GM23248 (cell line): Measurements from ENCODE around the gene STXBP6. TPM values are rescaled to one million over a fixed set of nuclear protein-coding genes. Genes with fewer than 3 reads are reported as not detected.

Experiments
- DNase-seq: peaks from one replicate; pipeline ENCODE4 v3.0.0-alpha.2; 2015
- H2AFZ ChIP-seq: fragments of 200-600 bp; sonication (generic); 2 replicates; pipeline ENCODE4 v1.6.1; 2016; ENCODE audit warnings: antibody characterized with exemption
- H3F3A ChIP-seq: fragments of 200-600 bp; sonication (generic); 2 replicates; pipeline ENCODE4 v1.6.1; 2016; ENCODE audit warnings: mild to moderate bottlenecking, antibody characterized with exemption, mixed run types; ENCODE audit not compliant: insufficient read depth
- H3K27ac ChIP-seq: fragments of 200-600 bp; sonication (generic); 2 replicates; pipeline ENCODE4 v1.5.1; 2016; ENCODE audit warnings: mild to moderate bottlenecking
- H3K27me3 ChIP-seq: fragments of 200-600 bp; sonication (generic); replicated peaks from 2 replicates; pipeline ENCODE4 v1.6.1; 2016; ENCODE audit warnings: mild to moderate bottlenecking; ENCODE audit not compliant: insufficient read depth
- H3K36me3 ChIP-seq: fragments of 200-600 bp; sonication (generic); 2 replicates; pipeline ENCODE4 v1.6.1; 2016; ENCODE audit warnings: low read depth, mild to moderate bottlenecking
- H3K4me1 ChIP-seq: fragments of 200-600 bp; sonication (generic); 2 replicates; pipeline ENCODE4 v1.6.1; 2016; ENCODE audit warnings: mild to moderate bottlenecking; ENCODE audit not compliant: insufficient read depth
- H3K4me2 ChIP-seq: fragments of 200-600 bp; sonication (generic); one replicate; pipeline ENCODE4 v1.6.1; 2016; ENCODE audit warnings: mild to moderate bottlenecking; ENCODE audit not compliant: unreplicated experiment
- H3K4me3 ChIP-seq: fragments of 200-600 bp; sonication (generic); 2 replicates; pipeline ENCODE4 v1.5.1; 2016; ENCODE audit warnings: mild to moderate bottlenecking
- H3K79me2 ChIP-seq: fragments of 200-600 bp; sonication (generic); 2 replicates; pipeline ENCODE4 v1.6.1; 2016; ENCODE audit warnings: mild to moderate bottlenecking; ENCODE audit not compliant: insufficient read depth
- H3K9ac ChIP-seq: fragments of 200-600 bp; sonication (generic); 2 replicates; pipeline ENCODE4 v1.6.1; 2016; ENCODE audit warnings: mild to moderate bottlenecking
- H3K9me2 ChIP-seq: fragments of 200-600 bp; sonication (generic); 2 replicates; pipeline ENCODE4 v1.6.1; 2016; ENCODE audit warnings: mixed run types, mild to moderate bottlenecking, moderate library complexity; ENCODE audit not compliant: insufficient read depth
- H3K9me3 ChIP-seq: fragments of 200-600 bp; sonication (generic); one replicate; pipeline ENCODE4 v1.6.1; 2017; ENCODE audit warnings: low read depth
- H4K20me1 ChIP-seq: fragments of 200-600 bp; sonication (generic); 2 replicates; pipeline ENCODE4 v1.6.0; 2016; ENCODE audit not compliant: insufficient read depth
- EZH2 ChIP-seq: fragments of 200-600 bp; sonication (generic); IDR thresholded peaks from 2 replicates; pipeline ENCODE4 v1.6.1; 2018; ENCODE audit warnings: antibody characterized with exemption, mild to moderate bottlenecking; ENCODE audit not compliant: insufficient read depth, poor library complexity, severe bottlenecking
- EZH2phosphoT487 ChIP-seq: fragments of 200-600 bp; sonication (generic); IDR thresholded peaks from 2 replicates; pipeline ENCODE4 v1.6.1; 2018; ENCODE audit warnings: antibody characterized with exemption, moderate library complexity, mild to moderate bottlenecking, low read depth; ENCODE audit not compliant: insufficient read depth
- WGBS, 2 experiments: methylation state at CpG; one replicate each; pipeline ENCODE4 v1.1.6; 2015 to 2017; ENCODE audit warnings: low lambda C conversion rate in 2 of 2, low coverage in 1 of 2; ENCODE audit errors: missing lambda C conversion rate in 2 of 2; 5-methylcytosine and 5-hydroxymethylcytosine counted together
- in situ Hi-C: fragments of 300-500 bp; cut with MboI; formaldehyde crosslinking; loops from 2 replicates; pipeline ENCODE4 v1.15.0; 2020
- polyA plus RNA-seq: library from polyadenylated mRNA; unstranded; fragments of >200 nt; fragmentation: Nextera tagmentation; extraction: Ambion mirVana; gene quantifications from 2 replicates; pipeline ENCODE4 v1.2.1, GENCODE V29; 2016
- total RNA-seq: library from RNA; depleted of rRNA; stranded (reverse); fragments of >200 nt; shearing (Covaris generic); gene quantifications from 2 replicates; pipeline ENCODE4 v1.2.3, GENCODE V29; 2014

Gene STXBP6
- total and polyA plus RNA-seq, 2 experiments from 2014 or later, result 13.9 to 19.6 TPM

DNA sequence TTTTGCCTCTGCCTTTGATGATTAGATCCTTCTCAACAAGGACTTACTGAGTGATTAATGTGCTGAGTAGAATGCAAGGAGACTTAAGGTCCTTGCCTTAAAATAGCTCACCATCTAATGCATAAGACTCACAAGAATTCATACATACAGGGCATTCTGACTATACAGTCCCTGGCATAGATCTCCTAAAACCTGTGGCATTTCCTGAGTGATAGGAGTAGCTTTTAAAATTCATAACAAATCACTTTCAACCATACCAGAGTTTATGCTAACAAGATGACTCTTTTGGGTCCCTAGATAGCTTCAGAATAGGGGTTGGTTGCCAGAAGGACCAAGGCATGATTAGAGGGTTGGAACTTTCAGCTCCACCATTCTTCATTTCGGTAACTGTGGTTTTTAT is 48.8 kb downstream of the STXBP6 start:
- TF ChIP-seq EZH2phosphoT487, result no peak
- no peak for TF ChIP-seq EZH2
- 0 to 16% methylated on average over 1 of the region's 1 CpG for WGBS, 2 experiments
- in situ Hi-C loops, result no loop called here
- H3K4me1 ChIP-seq, result peaks cover 53% of the 10 kb centered on the region
- no peaks in the 10 kb centered on the region for H3K9me3 ChIP-seq
- H3K36me3 ChIP-seq, result no peaks in the 10 kb centered on the region
- peaks cover 37% of the 10 kb centered on the region for H3K79me2 ChIP-seq
- peak overlapping the region; percentile 43 for H3K4me3 ChIP-seq
- H3K9ac ChIP-seq, result peak overlapping the region; percentile 17; the same call in 1 of the 2 replicates
- H3F3A ChIP-seq, result peaks cover 41% of the 10 kb centered on the region
- H3K4me2 ChIP-seq, result peak overlapping the region; percentile 68
- H3K27ac ChIP-seq, result peak overlapping the region; percentile 63
- 0 out of 2 replicates have a peak overlapping the region, but pooled peaks have one; percentile 19 for H2AFZ ChIP-seq
- H3K9me2 ChIP-seq, result no peaks in the 10 kb centered on the region
- DNase-seq, result peak; percentile 54
- H4K20me1 ChIP-seq, result no peaks in the 10 kb centered on the region
- H3K27me3 ChIP-seq, result no peaks in the 10 kb centered on the region

DNA sequence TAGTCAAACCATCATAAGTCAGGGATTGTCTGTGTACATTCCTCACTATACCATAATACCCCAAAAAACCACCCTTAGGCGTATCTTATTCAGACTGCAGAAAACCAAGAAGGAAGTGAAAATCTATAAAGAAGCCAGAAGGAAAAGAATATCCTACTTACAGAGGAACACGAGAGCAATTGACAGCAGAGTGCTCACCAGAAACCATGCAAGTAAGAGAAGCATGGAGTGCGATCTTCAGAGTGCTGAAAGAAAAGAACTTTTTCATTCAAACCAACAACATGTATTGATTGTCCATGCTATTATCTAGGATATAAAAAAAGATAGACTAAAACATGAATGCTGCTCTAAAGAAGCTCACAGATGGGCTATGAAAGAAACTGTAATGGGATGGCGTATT is 50.8 kb downstream of the STXBP6 start:
- no peaks in the 10 kb centered on the region for H3K9me3 ChIP-seq
- in situ Hi-C loops, result no loop called here
- H3K27me3 ChIP-seq, result no peaks in the 10 kb centered on the region
- 97 to 99% methylated on average over 4 of the region's 4 CpGs for WGBS, 2 experiments
- H4K20me1 ChIP-seq, result no peaks in the 10 kb centered on the region
- H3K4me1 ChIP-seq, result peaks cover 36% of the 10 kb centered on the region
- H3F3A ChIP-seq, result peaks cover 35% of the 10 kb centered on the region
- H2AFZ ChIP-seq, result no peak overlapping the region
- H3K4me2 ChIP-seq, result no peak overlapping the region
- no peak overlapping the region for H3K9ac ChIP-seq
- DNase-seq, result no peak
- TF ChIP-seq EZH2 (no peak), EZH2phosphoT487 (no peak)
- H3K9me2 ChIP-seq, result no peaks in the 10 kb centered on the region
- H3K4me3 ChIP-seq, result no peak overlapping the region
- H3K27ac ChIP-seq, result no peak overlapping the region
- H3K79me2 ChIP-seq, result peaks cover 33% of the 10 kb centered on the region
- H3K36me3 ChIP-seq, result no peaks in the 10 kb centered on the region

DNA sequence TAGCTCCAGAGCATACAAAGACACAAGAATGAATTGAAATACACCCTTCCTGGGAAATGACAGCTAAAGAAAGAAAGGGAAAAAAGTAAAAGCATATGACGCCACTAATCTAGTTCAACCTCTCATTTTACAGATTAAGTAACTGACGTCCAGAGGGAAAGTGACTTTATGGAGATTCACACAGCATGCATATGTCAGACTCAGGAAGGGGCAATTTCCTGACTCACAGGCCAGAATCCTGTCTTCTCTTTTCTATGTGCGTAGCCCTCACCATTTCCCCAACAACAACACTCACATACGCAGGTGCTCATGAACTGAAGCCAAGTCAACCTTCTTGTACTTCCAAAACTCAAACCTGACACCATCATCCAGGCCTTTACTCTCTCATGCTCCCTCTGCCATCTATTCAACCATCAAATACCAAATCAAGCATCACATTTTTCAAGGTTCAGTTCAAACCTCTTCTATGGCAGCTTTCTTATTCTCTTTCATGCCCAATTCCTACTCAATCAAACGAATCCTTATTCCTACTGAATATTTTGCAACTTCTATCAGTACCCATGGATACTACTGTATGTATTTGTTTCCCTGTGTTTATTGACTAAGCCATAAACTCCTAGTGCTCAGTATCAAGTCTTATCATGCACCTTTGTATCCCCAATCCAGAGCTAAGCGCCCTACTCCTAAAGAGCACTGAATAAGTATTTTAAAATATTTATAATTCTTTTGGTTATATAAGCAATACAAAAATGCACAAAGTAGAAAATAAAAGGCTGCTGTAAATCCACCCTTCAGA is 52.8 kb downstream of the STXBP6 start:
- Histone ChIP-seq H3K9ac (no peak overlapping the region), H3K27ac (no peak overlapping the region), H3K4me3 (no peak overlapping the region), H3K4me1 (peaks cover 17% of the 10 kb centered on the region), H3F3A (peaks cover 17% of the 10 kb centered on the region), H3K36me3 (no peaks in the 10 kb centered on the region), H3K79me2 (peaks cover 42% of the 10 kb centered on the region), H3K9me2 (no peaks in the 10 kb centered on the region), H3K4me2 (no peak overlapping the region), H3K9me3 (no peaks in the 10 kb centered on the region), H3K27me3 (no peaks in the 10 kb centered on the region), H2AFZ (no peak overlapping the region), H4K20me1 (no peaks in the 10 kb centered on the region)
- TF ChIP-seq EZH2 (no peak), EZH2phosphoT487 (no peak)
- no peak for DNase-seq
- WGBS, 2 experiments, result 89 to 94% methylated on average over 6 of the region's 6 CpGs
- in situ Hi-C loops, result no loop called here

DNA sequence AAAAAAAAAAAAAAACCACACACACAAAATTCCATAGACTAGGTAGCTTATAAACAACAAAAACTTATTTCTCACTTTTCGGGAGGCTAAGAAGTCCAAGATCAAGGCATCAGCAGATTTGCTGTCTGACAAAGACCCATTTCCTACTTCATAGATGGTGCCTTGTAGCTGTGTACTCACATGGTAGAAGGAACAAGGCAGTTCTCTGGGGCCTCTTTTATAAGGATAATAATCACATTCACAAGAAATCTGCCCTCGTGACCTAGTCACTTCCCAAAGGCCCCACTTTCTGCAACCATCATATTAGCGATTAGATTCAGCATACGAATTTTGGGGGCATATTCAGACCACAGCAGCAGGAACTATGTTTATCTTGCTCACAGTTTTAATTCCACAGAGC is 54.9 kb downstream of the STXBP6 start:
- Histone ChIP-seq H3K27ac (no peak overlapping the region), H3F3A (no peaks in the 10 kb centered on the region), H3K4me3 (no peak overlapping the region), H3K27me3 (no peaks in the 10 kb centered on the region), H3K79me2 (peaks cover 42% of the 10 kb centered on the region), H3K9me2 (no peaks in the 10 kb centered on the region), H2AFZ (no peak overlapping the region), H3K36me3 (no peaks in the 10 kb centered on the region), H3K4me1 (no peaks in the 10 kb centered on the region), H4K20me1 (no peaks in the 10 kb centered on the region), H3K9me3 (no peaks in the 10 kb centered on the region), H3K4me2 (no peak overlapping the region), H3K9ac (no peak overlapping the region)
- 93 to 97% methylated on average over 4 of the region's 4 CpGs for WGBS, 2 experiments
- no peak for DNase-seq
- TF ChIP-seq EZH2 (no peak), EZH2phosphoT487 (no peak)
- in situ Hi-C loops, result no loop called here
